Measurements from ENCODE around the gene SYMPK.
"Not testable (repeated sequence)": the region's sequence is repeated elsewhere in the genome, so short reads cannot be mapped to it uniquely, and the experiment has no call there.

SYMPK gene

GRCh38 chr19:45862564-45863334 lies at the start of gene SYMPK:
Gene SYMPK, minus strand, starts transcription at chr19:45863147. Its CDS starts 8,652 bp downstream, at chr19:45854495.
- peak; percentile 100 for DNase-seq

GRCh38 chr19:45911291-45911690 lies 48.3 kb upstream of the SYMPK start:
- DNase-seq = peak; percentile 67

- DNase-seq = no peak
Measured at GRCh38 chr19:45908956-45909355, 46.0 kb upstream of the SYMPK start.

GRCh38 chr19:45906221-45906620 lies 43.3 kb upstream of the SYMPK start:
- no peak for DNase-seq

- no peak for DNase-seq
Measured at GRCh38 chr19:45905011-45905410, 42.1 kb upstream of the SYMPK start.

GRCh38 chr19:45902651-45903625 lies 40.0 kb upstream of the SYMPK start:
- peak; percentile 98 for DNase-seq

- no peak for DNase-seq
Measured at GRCh38 chr19:45901912-45902650, 39.1 kb upstream of the SYMPK start, which contains the start of gene MYPOP. Gene MYPOP, minus strand, starts transcription at chr19:45902613. Its CDS starts 840 bp downstream, at chr19:45901773.

- no peak for DNase-seq
Measured at GRCh38 chr19:45901432-45901911, 38.5 kb upstream of the SYMPK start.

- no peak for DNase-seq
Measured at GRCh38 chr19:45900738-45901431, 37.9 kb upstream of the SYMPK start.

- DNase-seq = no peak
Measured at GRCh38 chr19:45899919-45900589, 37.1 kb upstream of the SYMPK start.

GRCh38 chr19:45899253-45899652 lies 36.3 kb upstream of the SYMPK start:
- no peak for DNase-seq

- no peak for DNase-seq
Measured at GRCh38 chr19:45897261-45897812, 34.4 kb upstream of the SYMPK start.

- not testable (repeated sequence) for DNase-seq
Measured at GRCh38 chr19:45895983-45896599, 33.1 kb upstream of the SYMPK start.

- DNase-seq = no peak
Measured at GRCh38 chr19:45895519-45895972, 32.6 kb upstream of the SYMPK start.

GRCh38 chr19:45890877-45891276 lies 27.9 kb upstream of the SYMPK start:
- DNase-seq = no peak

GRCh38 chr19:45889210-45889885 lies 26.4 kb upstream of the SYMPK start:
- no peak for DNase-seq

- no peak for DNase-seq
Measured at GRCh38 chr19:45887200-45887710, 24.3 kb upstream of the SYMPK start.

- peak; percentile 95 for DNase-seq
Measured at GRCh38 chr19:45886427-45887199, 23.7 kb upstream of the SYMPK start.

Data from islet precursor cell (in vitro differentiated cells).